Hematopoietic multipotent progenitor cell treated with erythropoietin and hydrocortisone succinate and interleukin-3 and kit ligand, for 17 days (in vitro differentiated cells): Measurements from ENCODE around the gene AGK.
"Not testable (repeated sequence)": the region's sequence is repeated elsewhere in the genome, so short reads cannot be mapped to it uniquely, and the experiment has no call there.

Experiments
- DNase-seq: peaks from one replicate; pipeline ENCODE4 v3.0.0-alpha.2; 2015; ENCODE audit warnings: low spot score

Gene AGK

DNA sequence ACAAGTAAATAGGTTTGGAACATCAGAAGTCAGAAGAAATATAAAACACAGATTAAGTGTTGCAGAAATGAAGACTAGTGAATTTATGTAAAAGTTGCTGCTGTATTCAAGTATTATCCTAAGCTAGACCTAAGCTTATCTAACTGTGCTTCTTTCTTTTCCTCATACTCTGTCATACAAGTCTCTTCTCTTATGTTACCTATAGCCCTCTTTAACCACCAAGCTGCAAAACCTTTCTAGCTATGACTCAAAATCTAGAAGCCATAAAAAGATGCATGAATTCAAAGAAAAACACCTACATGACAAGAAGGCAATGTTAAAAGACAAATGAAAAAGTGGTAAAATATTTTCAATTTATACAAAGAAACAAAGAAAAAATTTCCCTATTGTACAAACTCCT lies 127.8 kb downstream of the AGK start:
- DNase-seq, result no peak

DNA sequence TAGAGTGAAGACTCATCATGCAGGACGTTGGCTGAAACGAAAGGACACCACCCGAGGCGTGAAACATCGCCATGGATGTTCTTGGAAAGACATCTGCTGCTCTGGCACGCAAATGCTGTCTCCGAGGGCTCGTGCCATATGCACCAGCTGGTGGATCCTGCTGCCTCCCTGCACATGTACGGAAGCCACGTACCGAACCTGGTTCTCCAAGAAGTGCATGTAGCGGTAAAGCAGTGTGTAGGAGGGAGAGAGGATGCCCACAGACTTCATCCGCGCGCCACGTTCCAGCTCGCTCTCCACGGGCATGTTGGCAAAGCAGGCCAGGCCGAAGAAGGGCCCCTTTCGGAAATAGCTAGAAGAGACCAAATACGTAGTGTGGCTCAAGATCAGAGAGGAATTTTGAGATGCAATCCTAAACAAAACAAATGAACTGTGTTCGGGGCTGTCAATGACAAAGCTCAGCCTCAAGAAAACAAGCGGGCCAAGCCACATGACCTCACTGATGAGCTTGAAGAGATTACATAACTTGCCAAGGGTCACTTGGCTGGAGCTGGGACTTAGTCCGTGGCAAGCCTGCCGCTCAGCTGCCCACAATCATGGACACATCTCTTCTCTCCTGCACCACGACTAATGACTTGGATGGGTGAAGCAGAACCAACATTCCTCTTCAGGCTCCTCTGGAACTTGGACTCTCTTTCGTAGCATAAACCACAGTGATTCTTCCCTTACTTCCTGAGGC lies 134.2 kb downstream of the AGK start:
- no peak for DNase-seq

DNA sequence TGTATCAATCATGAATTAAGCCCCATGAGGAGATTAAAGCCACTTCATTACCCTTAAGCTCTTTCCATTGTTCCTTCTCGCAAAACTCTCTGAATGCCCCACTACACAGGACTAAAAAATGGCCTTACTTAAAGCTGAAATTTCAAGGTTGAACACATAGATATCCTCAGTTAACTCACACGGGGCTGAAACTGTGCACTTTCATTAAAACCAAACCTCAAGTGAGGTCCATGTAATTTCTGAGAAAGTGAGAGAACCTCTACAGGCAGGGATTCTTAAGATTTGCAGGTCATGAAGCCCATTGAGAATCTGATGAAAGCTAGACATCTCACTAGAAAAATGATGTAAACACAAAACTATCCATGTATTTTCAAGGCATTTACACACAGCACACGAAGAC lies 134.9 kb downstream of the AGK start:
- no peak for DNase-seq

GRCh38 chr7:141686670-141687069 lies 135.5 kb downstream of the AGK start:
- no peak for DNase-seq

GRCh38 chr7:141688043-141688442 lies 136.8 kb downstream of the AGK start:
- DNase-seq, result no peak

DNA sequence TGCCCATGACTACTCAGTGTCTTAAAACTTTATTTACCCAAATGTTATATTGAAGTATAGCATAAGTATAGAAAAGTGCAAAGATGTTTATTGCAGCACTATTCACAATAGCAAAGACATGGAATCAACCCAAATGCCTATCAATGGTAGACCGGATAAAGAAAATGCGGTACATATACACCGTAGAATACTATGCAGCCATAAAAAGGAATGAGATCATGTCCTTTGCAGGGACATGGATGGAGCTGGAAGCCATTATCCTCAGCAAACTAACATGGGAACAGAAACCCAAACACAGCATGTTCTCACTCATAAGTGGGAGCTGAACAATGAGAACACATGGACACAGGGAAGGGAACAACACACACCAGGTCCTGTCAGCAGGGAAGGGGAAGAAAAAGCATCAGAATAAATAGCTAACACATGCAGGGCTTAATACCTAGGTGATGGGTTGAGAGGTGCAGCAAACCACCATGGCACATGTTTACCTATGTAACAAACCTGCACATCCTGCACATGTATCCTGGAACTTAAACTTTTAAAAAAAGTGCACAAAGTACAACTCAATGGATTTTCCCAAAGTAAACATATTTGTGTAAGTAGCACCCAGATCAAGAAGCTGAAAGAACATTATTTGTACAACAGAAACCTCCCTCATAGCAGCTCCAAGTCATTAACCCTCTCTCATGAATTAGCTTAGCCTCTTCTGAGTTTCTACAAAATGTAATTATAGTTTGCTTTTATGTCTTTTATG lies 138.0 kb downstream of the AGK start:
- DNase-seq, result not testable (repeated sequence)

GRCh38 chr7:141691540-141691939 lies 140.3 kb downstream of the AGK start:
- DNase-seq, result no peak

GRCh38 chr7:141691961-141692360 lies 140.8 kb downstream of the AGK start:
- no peak for DNase-seq

DNA sequence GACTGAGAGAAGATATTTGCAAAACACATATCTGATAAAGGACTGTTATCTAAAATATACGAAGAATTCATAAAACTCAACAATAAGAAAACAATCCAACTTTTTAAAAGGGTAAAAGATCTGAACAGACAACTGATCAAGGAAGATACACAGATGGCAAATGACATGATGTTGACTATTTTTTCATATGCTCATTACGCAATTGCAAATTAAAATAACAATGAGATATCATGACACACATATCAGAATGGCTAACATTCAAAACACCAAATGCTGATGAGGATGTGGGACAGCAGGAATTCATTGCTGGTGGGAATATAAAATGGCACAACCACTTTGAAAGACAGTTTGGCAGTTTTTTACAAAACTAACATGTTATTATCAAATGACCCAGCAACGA lies 141.9 kb downstream of the AGK start:
- no peak for DNase-seq

GRCh38 chr7:141695803-141696289 lies 144.6 kb downstream of the AGK start:
- no peak for DNase-seq

DNA sequence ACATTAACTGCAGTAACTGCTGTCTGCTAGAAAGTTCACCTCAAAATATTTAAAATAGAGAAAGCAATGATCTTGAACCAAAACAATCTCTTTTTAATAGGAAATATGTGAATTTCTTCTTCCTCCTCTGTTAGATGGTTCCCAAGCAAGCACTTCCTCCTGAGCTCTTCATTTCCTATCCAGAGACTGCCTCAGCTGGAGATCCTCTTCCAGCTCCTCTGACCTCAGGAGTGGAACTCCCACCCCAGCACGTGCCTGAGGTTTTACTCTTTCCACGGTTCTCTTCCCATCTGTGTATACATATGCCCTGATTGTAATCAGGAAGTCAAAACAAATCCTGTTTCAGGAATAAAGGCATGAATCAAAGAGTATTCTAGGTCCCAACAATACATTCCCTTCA lies 145.1 kb downstream of the AGK start:
- no peak for DNase-seq

- DNase-seq, result no peak
These were observed 146.1 kb downstream of the AGK start for GRCh38 chr7:141697211-141697871.

- DNase-seq, result no peak
These were observed 147.2 kb downstream of the AGK start for GRCh38 chr7:141698247-141699015.

DNA sequence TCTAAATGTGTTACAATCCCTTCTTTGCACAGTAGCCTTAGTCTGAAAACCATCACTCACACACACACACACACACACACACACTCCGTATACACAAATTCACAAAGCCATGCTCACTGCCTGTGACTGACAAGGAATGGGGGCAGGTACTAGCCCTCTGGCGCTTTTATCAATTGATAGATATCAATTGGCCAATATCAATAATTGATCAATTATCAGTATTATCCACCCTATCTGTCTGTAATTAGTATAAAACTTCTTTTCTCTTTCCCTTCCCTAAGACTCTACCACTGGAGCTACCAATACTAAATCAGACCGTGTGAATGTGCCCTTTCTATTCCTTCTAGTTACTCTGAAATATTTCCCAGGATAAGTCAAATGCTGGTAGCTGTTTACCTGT lies 148.7 kb downstream of the AGK start:
- DNase-seq, result no peak

GRCh38 chr7:141700296-141700847 lies 149.2 kb downstream of the AGK start:
- DNase-seq, result no peak

DNA sequence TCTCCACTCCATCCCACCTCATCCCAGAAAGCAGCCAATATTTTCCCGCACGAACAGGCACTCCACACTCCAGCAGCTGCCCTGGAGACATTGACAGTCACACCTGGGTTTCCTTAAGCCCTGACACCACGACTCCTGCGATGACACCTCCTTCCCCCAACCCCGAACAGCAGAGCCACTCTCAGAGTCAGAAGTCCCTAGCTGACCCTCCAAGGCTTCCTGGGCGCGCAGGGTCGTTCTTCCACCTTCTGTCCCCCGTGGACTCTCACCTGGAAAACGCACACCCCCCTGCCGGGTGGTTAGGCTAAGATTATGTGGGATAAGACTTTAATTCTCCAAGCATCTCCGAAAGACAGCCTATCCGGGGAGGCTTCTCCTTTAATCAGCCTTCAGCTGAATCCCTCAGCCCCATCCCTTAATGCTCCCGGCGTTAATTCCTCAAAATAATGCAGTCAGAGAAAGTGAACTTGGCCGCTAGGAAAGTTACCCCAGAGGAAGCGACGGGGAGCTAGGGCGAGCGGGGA lies 149.7 kb downstream of the AGK start:
- no peak for DNase-seq

GRCh38 chr7:141701489-141702046 lies 150.4 kb downstream of the AGK start:
- DNase-seq, result no peak

DNA sequence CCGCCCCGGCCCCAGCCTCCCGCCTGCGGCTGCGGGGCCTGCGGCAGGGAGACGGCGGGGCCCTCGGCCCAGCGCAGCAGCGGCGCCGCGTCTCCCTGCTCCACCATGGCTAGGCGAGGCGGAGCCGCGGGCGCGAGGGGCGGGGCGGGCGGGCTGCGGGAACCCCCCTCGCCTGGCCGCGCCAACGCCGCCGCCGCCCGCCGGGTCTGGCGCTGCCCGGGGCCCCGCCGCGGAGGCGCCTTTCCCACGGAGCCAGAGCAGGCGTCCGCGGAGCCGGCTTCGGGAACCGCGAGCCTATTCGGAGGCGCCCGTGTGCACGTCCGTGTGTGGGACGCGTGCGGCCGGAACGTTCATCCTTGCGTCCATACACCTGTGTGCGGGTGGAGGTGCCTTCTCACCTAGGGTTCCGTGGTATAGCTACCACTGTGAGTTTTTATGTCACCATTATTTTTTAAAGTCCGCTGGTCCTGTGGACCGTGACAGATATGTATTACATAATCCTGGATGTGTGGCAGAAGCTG lies 150.9 kb downstream of the AGK start, which contains the start of gene DENND11:
TSS of gene DENND11 (minus strand) at position 120 of the 521 bp plus-strand sequence. CDS start at position 107, 13 bp downstream.
- DNase-seq, result no peak

DNA sequence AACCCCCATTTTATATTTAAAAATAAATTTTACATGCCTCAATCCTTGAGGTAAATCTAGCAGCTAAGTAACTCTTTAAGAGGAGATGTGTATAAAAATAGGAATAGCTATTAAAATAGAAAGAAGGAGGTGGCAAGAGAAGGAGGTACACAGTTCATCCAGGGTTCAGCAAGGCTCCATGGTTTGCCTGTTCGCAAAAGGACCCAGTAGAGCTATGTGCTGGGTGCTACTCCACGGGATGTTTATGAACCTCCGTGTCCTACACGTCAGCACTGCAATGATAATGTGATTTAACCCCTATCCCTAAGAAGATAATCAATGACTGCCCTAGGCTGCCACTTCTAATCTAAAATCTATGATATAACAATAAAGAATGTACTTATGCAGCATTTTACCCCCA lies 151.7 kb downstream of the AGK start:
- DNase-seq, result no peak

- no peak for DNase-seq
These were observed 152.9 kb downstream of the AGK start for GRCh38 chr7:141704112-141704511.

GRCh38 chr7:141704741-141705140 lies 153.5 kb downstream of the AGK start:
- DNase-seq, result no peak
